HCT116 (cell line): Measurements from ENCODE around the gene PRRC2C. TPM values are rescaled to one million over a fixed set of nuclear protein-coding genes. Genes with fewer than 3 reads are reported as not detected.

Source experiments
- ATAC-seq: fragments of 200-7000 bp; cut with Tn5 transposase; 2 replicates; pipeline ENCODE4 v1.9.1; 2020; ENCODE audit warnings: mild to moderate bottlenecking, moderate library complexity
- BruUV-seq: library from RNA; stranded (reverse); fragments of 400-500 nt; replicated peaks from 2 replicates; lab custom pipeline; 2021; lab: Mats Ljungman, UMichigan
- CTCF ChIA-PET: fragments of 300-600 bp; sonication (Branson Sonifier 250); formaldehyde crosslinking; loops from one replicate; lab custom pipeline; 2021; ENCODE audit warnings: antibody characterized with exemption; lab: Charles Lee
- POLR2A ChIA-PET: fragments of 300-600, 350-600 bp; sonication (Branson Sonifier 250); formaldehyde crosslinking; loops from one replicate; lab custom pipeline; 2021; ENCODE audit warnings: antibody characterized with exemption; lab: Charles Lee
- RAD21 ChIA-PET, 2 experiments: fragments of 300-600 bp; sonication (Branson Sonifier 250); formaldehyde crosslinking; loops; one replicate each; lab custom pipeline; 2023; ENCODE audit warnings: low total read pairs in 2 of 2; ENCODE audit not compliant: uncharacterized antibody in 2 of 2, unreplicated experiment in 2 of 2, low non-redundant PET in 1 of 2; lab: Charles Lee
- DNase-seq: peaks from one replicate; pipeline ENCODE4 v3.0.0-alpha.2; 2010; ENCODE audit warnings: low read depth, low spot score
- H2AFZ ChIP-seq: fragments of 200-600 bp; shearing (Covaris generic), sonication (generic); 2 replicates; pipeline ENCODE4 v1.6.1; 2017; ENCODE audit warnings: low read depth, mixed run types, mixed read lengths, antibody characterized with exemption, low read length; ENCODE audit not compliant: poor library complexity, severe bottlenecking
- H3K27ac ChIP-seq: 2 replicates; pipeline ENCODE4 v1.5.1; 2012; ENCODE audit warnings: low read depth, low read length
- H3K27me3 ChIP-seq: fragments of 200-600 bp; sonication (generic); 2 replicates; pipeline ENCODE4 v1.6.1; 2016; ENCODE audit warnings: mixed run types, low read length, mixed read lengths; ENCODE audit not compliant: insufficient read depth
- H3K36me3 ChIP-seq, 2 experiments: fragments of 200-500 bp in 1 of 2; fragments of 200-600 bp in 1 of 2; sonication (Bioruptor generic) in 1 of 2; sonication (generic) in 1 of 2; 2 replicates each; pipeline versions ENCODE4 v1.5.1 to v1.6.1; 2014 to 2016; ENCODE audit warnings: low read length in 2 of 2, inconsistent platforms in 1 of 2, mixed read lengths in 1 of 2, mixed run types in 1 of 2; ENCODE audit not compliant: insufficient read depth in 2 of 2, control insufficient read depth in 1 of 2
- H3K4me1 ChIP-seq, 2 experiments: fragments of 200-600 bp in 1 of 2; sonication (generic) in 1 of 2; 2 replicates each; pipeline versions ENCODE4 v1.5.1 to v1.6.1; 2012 to 2017; ENCODE audit warnings: low read length in 2 of 2, inconsistent platforms in 1 of 2, mild to moderate bottlenecking in 1 of 2, mixed read lengths in 1 of 2, mixed run types in 1 of 2, moderate library complexity in 1 of 2; ENCODE audit not compliant: insufficient read depth in 2 of 2, control insufficient read depth in 1 of 2
- H3K4me2 ChIP-seq: fragments of 200-600 bp; sonication (generic); 2 replicates; pipeline ENCODE4 v1.6.1; 2017; ENCODE audit warnings: mixed run types, low read length, mixed read lengths
- H3K4me3 ChIP-seq, 2 experiments: fragments of 200-600 bp in 1 of 2; sonication (generic) in 1 of 2; replicated peaks in 1 of 2; 2 replicates each; pipeline ENCODE4 v1.5.1; 2011 to 2016; ENCODE audit warnings: low read length in 2 of 2, control low read depth in 1 of 2, low read depth in 1 of 2, mild to moderate bottlenecking in 1 of 2, mixed read lengths in 1 of 2, mixed run types in 1 of 2
- H3K79me2 ChIP-seq: fragments of 200-600 bp; sonication (generic); 2 replicates; pipeline ENCODE4 v1.6.1; 2017; ENCODE audit warnings: mild to moderate bottlenecking, mixed run types, low read length, moderate library complexity, mixed read lengths; ENCODE audit not compliant: insufficient read depth
- H3K9ac ChIP-seq: fragments of 200-600 bp; sonication (generic); 2 replicates; pipeline ENCODE4 v1.6.1; 2016; ENCODE audit warnings: low read length, mixed read lengths
- H3K9me2 ChIP-seq: fragments of 200-600 bp; sonication (generic), shearing (Covaris generic); 2 replicates; pipeline ENCODE4 v1.6.1; 2017; ENCODE audit warnings: mixed run types, mild to moderate bottlenecking, moderate library complexity; ENCODE audit not compliant: insufficient read depth
- H3K9me3 ChIP-seq, 2 experiments: fragments of 200-500 bp in 1 of 2; fragments of 200-600 bp in 1 of 2; sonication (Bioruptor generic) in 1 of 2; sonication (generic) in 1 of 2; 2 replicates each; pipeline ENCODE4 v1.6.1; 2014 to 2017; ENCODE audit warnings: low read length in 2 of 2, mixed read lengths in 2 of 2, inconsistent platforms in 1 of 2, low read depth in 1 of 2, mild to moderate bottlenecking in 1 of 2, mixed run types in 1 of 2, moderate library complexity in 1 of 2; ENCODE audit not compliant: control insufficient read depth in 1 of 2, insufficient read depth in 1 of 2
- H4K20me1 ChIP-seq: fragments of 200-600 bp; sonication (generic), shearing (Covaris generic); 2 replicates; pipeline ENCODE4 v1.6.1; 2017; ENCODE audit warnings: mixed run types, mild to moderate bottlenecking, moderate library complexity; ENCODE audit not compliant: insufficient read depth
- ATF3 ChIP-seq: IDR thresholded peaks from 2 replicates; pipeline ENCODE4 v1.6.1; 2012
- CBX3 ChIP-seq: IDR thresholded peaks from 2 replicates; pipeline ENCODE4 v1.6.1; 2012; ENCODE audit warnings: low read depth
- CEBPB ChIP-seq: IDR thresholded peaks from 2 replicates; pipeline ENCODE4 v1.6.1; 2012; ENCODE audit warnings: low read depth
- EGR1 ChIP-seq: IDR thresholded peaks from 2 replicates; pipeline ENCODE4 v1.6.1; 2012; ENCODE audit warnings: low read depth
- ELF1 ChIP-seq: IDR thresholded peaks from 2 replicates; pipeline ENCODE4 v1.6.1; 2012; ENCODE audit warnings: low read depth, borderline replicate concordance
- EZH2 ChIP-seq: fragments of 200-600 bp; sonication (generic); IDR thresholded peaks from 2 replicates; pipeline ENCODE4 v1.6.1; 2017; ENCODE audit warnings: antibody characterized with exemption, mixed run types
- EZH2phosphoT487 ChIP-seq: fragments of 200-600 bp; IDR thresholded peaks from 2 replicates; pipeline ENCODE4 v1.6.1; 2018; ENCODE audit warnings: antibody characterized with exemption, borderline replicate concordance
- FOSL1 ChIP-seq: IDR thresholded peaks from 2 replicates; pipeline ENCODE4 v1.6.1; 2012; ENCODE audit warnings: low read depth
- JUND ChIP-seq: IDR thresholded peaks from 2 replicates; pipeline ENCODE4 v1.6.1; 2012
- POLR2A ChIP-seq: IDR thresholded peaks from 2 replicates; pipeline ENCODE4 v1.7.0; 2011; ENCODE audit warnings: borderline replicate concordance; ENCODE audit not compliant: insufficient read depth, insufficient read length; ENCODE audit errors: extremely low read depth
- POLR2AphosphoS5 ChIP-seq: IDR thresholded peaks from 2 replicates; pipeline ENCODE4 v1.6.1; 2011; ENCODE audit warnings: mild to moderate bottlenecking, low read depth, low read length, moderate library complexity
- RAD21 ChIP-seq: IDR thresholded peaks from 2 replicates; pipeline ENCODE4 v1.6.1; 2012; ENCODE audit warnings: low read depth, mild to moderate bottlenecking
- SIN3A ChIP-seq: IDR thresholded peaks from 2 replicates; pipeline ENCODE4 v1.6.1; 2012; ENCODE audit warnings: low read depth
- SP1 ChIP-seq: IDR thresholded peaks from 2 replicates; pipeline ENCODE4 v1.6.1; 2012; ENCODE audit warnings: low read depth
- TCF7L2 ChIP-seq: IDR thresholded peaks from 2 replicates; pipeline ENCODE4 v1.7.0; 2011; ENCODE audit warnings: borderline replicate concordance, inconsistent platforms; ENCODE audit not compliant: insufficient read depth, insufficient read length; ENCODE audit errors: extremely low read depth
- YY1 ChIP-seq: IDR thresholded peaks from 2 replicates; pipeline ENCODE4 v1.6.1; 2011; ENCODE audit warnings: low read length, low read depth, moderate library complexity, mild to moderate bottlenecking; ENCODE audit not compliant: insufficient replicate concordance; ENCODE audit errors: extremely low read depth
- ZFX ChIP-seq: fragments of 450-650 bp; IDR thresholded peaks from 2 replicates; pipeline ENCODE4 v1.6.1; 2017
- ZNF274 ChIP-seq: fragments of 200-500 bp; sonication (Bioruptor generic); IDR thresholded peaks from 2 replicates; pipeline ENCODE4 v1.6.1; 2014; ENCODE audit warnings: mild to moderate bottlenecking, low read depth, low read length, inconsistent platforms
- intact Hi-C: fragments of 100-400 bp; cut with micrococcal nuclease; formaldehyde crosslinking; loops from 2 replicates; pipeline ENCODE4 v1.10.0; 2022
- total RNA-seq: library from RNA; stranded (reverse); gene quantifications from one replicate; pipeline ENCODE4 v1.2.1, GENCODE V29; 2021; ENCODE audit not compliant: unreplicated experiment
- TF ChIP-seq, protein P1 (sequence below): IDR thresholded peaks from 2 replicates; pipeline ENCODE4 v1.6.1; 2012
- TF ChIP-seq, protein P2 (sequence below): IDR thresholded peaks from 2 replicates; pipeline ENCODE4 v1.6.1; 2011; ENCODE audit warnings: mild to moderate bottlenecking, low read length, moderate library complexity; ENCODE audit not compliant: insufficient replicate concordance; ENCODE audit errors: extremely low read depth

The PRRC2C gene
- total RNA-seq, 1 experiment from 2014 or later, result 154 TPM

DNA sequence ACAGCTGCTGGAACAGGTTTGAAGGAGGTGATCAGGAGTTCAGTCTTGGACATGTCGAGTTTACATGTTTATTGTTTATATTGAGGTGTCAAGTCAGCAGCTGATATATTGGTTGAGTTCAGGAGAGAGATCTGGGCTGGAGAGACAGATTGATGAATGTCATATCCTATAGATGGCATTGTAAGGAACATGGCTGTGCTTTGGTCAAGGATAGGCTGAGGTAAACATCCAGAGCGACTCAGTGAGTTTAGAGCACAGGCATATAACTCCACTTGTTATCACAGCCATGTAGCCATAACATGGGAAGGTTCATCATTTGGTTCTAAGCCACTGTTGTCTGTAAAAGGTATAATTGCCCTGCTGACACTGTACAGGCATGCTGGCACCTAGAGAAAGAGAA, 131.3 kb downstream of the PRRC2C start:
- no peak overlapping the region for H2AFZ ChIP-seq
- POLR2A ChIA-PET, result no interaction called here
- H3K27ac ChIP-seq, result no peak overlapping the region
- H3K4me1 ChIP-seq, result no peaks in the 10 kb centered on the region
- H3K27me3 ChIP-seq, result 0 out of 2 replicates have a peak, but pooled peaks cover 3% of the 10 kb centered on the region
- H3K79me2 ChIP-seq, result no peaks in the 10 kb centered on the region
- intact Hi-C loops, result no loop called here
- DNase-seq (no peak), ATAC-seq (no peak)
- TF ChIP-seq ZNF274, result no peak
- H3K4me2 ChIP-seq, result no peak overlapping the region
- H3K9me3 ChIP-seq, result no peaks in the 10 kb centered on the region
- RAD21 ChIA-PET, result no interaction called here
- no peaks in the 10 kb centered on the region for H3K36me3 ChIP-seq
- no TSS peak for BruUV-seq
- no peak overlapping the region for H3K9ac ChIP-seq
- CTCF ChIA-PET, result no interaction called here
- H3K4me3 ChIP-seq, result no peak overlapping the region
- H3K9me2 ChIP-seq, result no peaks in the 10 kb centered on the region
- H4K20me1 ChIP-seq, result no peaks in the 10 kb centered on the region

- intact Hi-C loops, result no loop called here
- no peak within 1 kb of the TSS for H3K4me2 ChIP-seq
- no peaks in the 10 kb centered on the region for H3K79me2 ChIP-seq
- POLR2A ChIA-PET, result no interaction called here
- RAD21 ChIA-PET, result interaction anchor here in 1 of 2 experiments (0.5 kb wide), 1 partner anchor 108 kb away, joined by 3 read pairs; no protein-coding TSS in a partner anchor
- H3K4me3 ChIP-seq, result no peak within 1 kb of the TSS
- H4K20me1 ChIP-seq, result no peaks in the 10 kb centered on the region
- no peaks in the 10 kb centered on the region for H3K9me3 ChIP-seq
- ATAC-seq (no peak), DNase-seq (no peak)
- no peaks in the 10 kb centered on the region for H3K4me1 ChIP-seq
- H3K27ac ChIP-seq, result no peak within 1 kb of the TSS
- TF ChIP-seq EGR1 (no peak), YY1 (no peak), EZH2 (no peak), ZFX (no peak), POLR2A (no peak), SP1 (no peak), CEBPB (no peak), ELF1 (no peak), ZNF274 (no peak), JUND (no peak), RAD21 (no peak), POLR2AphosphoS5 (no peak), FOSL1 (no peak), ATF3 (no peak), EZH2phosphoT487 (no peak), SIN3A (no peak), CBX3 (no peak), TCF7L2 (no peak)
- TF ChIP-seq, protein P1, sequence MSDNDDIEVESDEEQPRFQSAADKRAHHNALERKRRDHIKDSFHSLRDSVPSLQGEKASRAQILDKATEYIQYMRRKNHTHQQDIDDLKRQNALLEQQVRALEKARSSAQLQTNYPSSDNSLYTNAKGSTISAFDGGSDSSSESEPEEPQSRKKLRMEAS, result no peak
- TF ChIP-seq, protein P2, sequence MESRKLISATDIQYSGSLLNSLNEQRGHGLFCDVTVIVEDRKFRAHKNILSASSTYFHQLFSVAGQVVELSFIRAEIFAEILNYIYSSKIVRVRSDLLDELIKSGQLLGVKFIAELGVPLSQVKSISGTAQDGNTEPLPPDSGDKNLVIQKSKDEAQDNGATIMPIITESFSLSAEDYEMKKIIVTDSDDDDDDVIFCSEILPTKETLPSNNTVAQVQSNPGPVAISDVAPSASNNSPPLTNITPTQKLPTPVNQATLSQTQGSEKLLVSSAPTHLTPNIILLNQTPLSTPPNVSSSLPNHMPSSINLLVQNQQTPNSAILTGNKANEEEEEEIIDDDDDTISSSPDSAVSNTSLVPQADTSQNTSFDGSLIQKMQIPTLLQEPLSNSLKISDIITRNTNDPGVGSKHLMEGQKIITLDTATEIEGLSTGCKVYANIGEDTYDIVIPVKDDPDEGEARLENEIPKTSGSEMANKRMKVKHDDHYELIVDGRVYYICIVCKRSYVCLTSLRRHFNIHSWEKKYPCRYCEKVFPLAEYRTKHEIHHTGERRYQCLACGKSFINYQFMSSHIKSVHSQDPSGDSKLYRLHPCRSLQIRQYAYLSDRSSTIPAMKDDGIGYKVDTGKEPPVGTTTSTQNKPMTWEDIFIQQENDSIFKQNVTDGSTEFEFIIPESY, result no peak
- 0 out of 2 replicates have a peak, but pooled peaks cover 3% of the 10 kb centered on the region for H3K27me3 ChIP-seq
- H2AFZ ChIP-seq, result no peak within 1 kb of the TSS
- CTCF ChIA-PET, result interaction anchor here (1.1 kb wide), 1 partner anchor 23 kb away, joined by 3 read pairs; no protein-coding TSS in a partner anchor
- no peak within 1 kb of the TSS for H3K9ac ChIP-seq
- H3K36me3 ChIP-seq, result no peaks in the 10 kb centered on the region
- no TSS peak for BruUV-seq
- no peaks in the 10 kb centered on the region for H3K9me2 ChIP-seq
These were observed 136.8 kb downstream of the PRRC2C start, which contains the start of gene MYOCOS for GRCh38 chr1:171622152-171622462. Gene MYOCOS (plus strand): TSS chr1:171622243. CDS start chr1:171623884, 1,641 bp downstream.
